DND-41 (cell line): ENCODE data around the gene PTPRG.

ENCODE experiments used
- CTCF ChIP-seq: IDR thresholded peaks from 2 replicates; pipeline ENCODE4 v1.5.1; 2012; ENCODE audit warnings: borderline replicate concordance, low read length, moderate library complexity, mild to moderate bottlenecking; ENCODE audit not compliant: poor library complexity, severe bottlenecking; ENCODE audit errors: extremely low read depth
- EZH2 ChIP-seq: IDR thresholded peaks from 3 replicates; pipeline ENCODE4 v1.6.1; 2012; ENCODE audit warnings: borderline replicate concordance, low read depth, mild to moderate bottlenecking, moderate library complexity, low read length, inconsistent platforms; ENCODE audit not compliant: severe bottlenecking

- TF ChIP-seq CTCF (no peak), EZH2 (no peak)
These were observed 417.4 kb downstream of the PTPRG start for GRCh38 chr3:61978460-61979419.
